MM.1S (cell line): Measurements from ENCODE around the gene KLHL7.

Source experiments
- DNase-seq: peaks from one replicate; pipeline ENCODE4 v3.0.0-alpha.2; 2015
- H2AFZ ChIP-seq: fragments of 300-600 bp; sonication (generic); 2 replicates; pipeline ENCODE4 v1.6.0; 2016; ENCODE audit warnings: antibody characterized with exemption, low read length
- H3F3A ChIP-seq: fragments of 300-600 bp; sonication (generic); 2 replicates; pipeline ENCODE4 v1.6.1; 2016; ENCODE audit warnings: mild to moderate bottlenecking, antibody characterized with exemption, low read length, moderate library complexity, mixed read lengths; ENCODE audit not compliant: insufficient read depth
- H3K27ac ChIP-seq: fragments of 300-600 bp; sonication (generic); 2 replicates; pipeline ENCODE4 v1.5.1; 2016; ENCODE audit warnings: mild to moderate bottlenecking, low read length
- H3K27me3 ChIP-seq: fragments of 300-600 bp; sonication (generic); replicated peaks from 2 replicates; pipeline ENCODE4 v1.6.0; 2016; ENCODE audit warnings: low read length; ENCODE audit not compliant: insufficient read depth
- H3K36me3 ChIP-seq: fragments of 300-600 bp; sonication (generic); replicated peaks from 2 replicates; pipeline ENCODE4 v1.6.1; 2016; ENCODE audit warnings: mild to moderate bottlenecking, low read length, mixed read lengths; ENCODE audit not compliant: insufficient read depth
- H3K4me1 ChIP-seq: fragments of 300-600 bp; sonication (generic); 2 replicates; pipeline ENCODE4 v1.6.1; 2016; ENCODE audit warnings: low read length, mixed read lengths
- H3K4me2 ChIP-seq: fragments of 300-600 bp; sonication (generic); 2 replicates; pipeline ENCODE4 v1.6.0; 2016; ENCODE audit warnings: low read depth, low read length
- H3K4me3 ChIP-seq: fragments of 300-600 bp; sonication (generic); 2 replicates; pipeline ENCODE4 v1.5.1; 2016; ENCODE audit warnings: low read length, mixed read lengths
- H3K79me2 ChIP-seq: fragments of 300-600 bp; sonication (generic); 2 replicates; pipeline ENCODE4 v1.6.1; 2016; ENCODE audit warnings: mixed run types, low read length, mixed read lengths
- H3K9ac ChIP-seq: fragments of 300-600 bp; sonication (generic); 2 replicates; pipeline ENCODE4 v1.6.1; 2016; ENCODE audit warnings: low read length, mixed read lengths
- H3K9me2 ChIP-seq: fragments of 300-600 bp; sonication (generic); replicated peaks from 2 replicates; pipeline ENCODE4 v1.6.1; 2016; ENCODE audit warnings: mild to moderate bottlenecking, low read length, mixed read lengths; ENCODE audit not compliant: insufficient read depth
- H3K9me3 ChIP-seq: fragments of 300-600 bp; sonication (generic); replicated peaks from 2 replicates; pipeline ENCODE4 v1.6.1; 2016; ENCODE audit warnings: mild to moderate bottlenecking, low read length, mixed read lengths; ENCODE audit not compliant: insufficient read depth
- H4K20me1 ChIP-seq: fragments of 300-600 bp; sonication (generic); 2 replicates; pipeline ENCODE4 v1.6.1; 2016; ENCODE audit warnings: mild to moderate bottlenecking, low read length, moderate library complexity, mixed read lengths; ENCODE audit not compliant: insufficient read depth
- CTCF ChIP-seq: fragments of 300-600 bp; sonication (generic); IDR thresholded peaks from 2 replicates; pipeline ENCODE4 v1.5.1; 2016; ENCODE audit warnings: antibody characterized with exemption, low read length, mixed read lengths
- EZH2 ChIP-seq: fragments of 300-600 bp; sonication (generic); optimal IDR thresholded peaks from 2 replicates; pipeline ENCODE3; 2017; ENCODE audit warnings: low read depth, mild to moderate bottlenecking, antibody characterized with exemption, low read length, mixed read lengths
- EZH2phosphoT487 ChIP-seq: fragments of 300-600 bp; sonication (generic); IDR thresholded peaks from 2 replicates; pipeline ENCODE4 v1.6.1; 2018; ENCODE audit warnings: antibody characterized with exemption, low read length

KLHL7 gene

GRCh38 chr7:23062452-23062851, 43.1 kb upstream of the KLHL7 start:
- H3K27ac ChIP-seq = no peak overlapping the region
- no peak overlapping the region for H2AFZ ChIP-seq
- no peaks in the 10 kb centered on the region for H3K9me2 ChIP-seq
- no peak for DNase-seq
- no peaks in the 10 kb centered on the region for H3K36me3 ChIP-seq
- no peaks in the 10 kb centered on the region for H4K20me1 ChIP-seq
- TF ChIP-seq EZH2 (no peak), EZH2phosphoT487 (no peak), CTCF (no peak)
- no peak overlapping the region for H3K9ac ChIP-seq
- H3F3A ChIP-seq = no peaks in the 10 kb centered on the region
- no peaks in the 10 kb centered on the region for H3K4me1 ChIP-seq
- no peaks in the 10 kb centered on the region for H3K27me3 ChIP-seq
- H3K4me3 ChIP-seq = no peak overlapping the region
- H3K79me2 ChIP-seq = no peaks in the 10 kb centered on the region
- H3K9me3 ChIP-seq = no peaks in the 10 kb centered on the region
- no peak overlapping the region for H3K4me2 ChIP-seq

- Histone ChIP-seq H3K27ac (no peak overlapping the region), H3K9me2 (no peaks in the 10 kb centered on the region), H3K4me2 (no peak overlapping the region), H4K20me1 (no peaks in the 10 kb centered on the region), H3K9ac (no peak overlapping the region), H3K36me3 (no peaks in the 10 kb centered on the region), H3K79me2 (no peaks in the 10 kb centered on the region), H3K4me1 (no peaks in the 10 kb centered on the region), H2AFZ (no peak overlapping the region), H3K4me3 (no peak overlapping the region), H3F3A (no peaks in the 10 kb centered on the region), H3K27me3 (no peaks in the 10 kb centered on the region), H3K9me3 (no peaks in the 10 kb centered on the region)
- TF ChIP-seq EZH2phosphoT487 (no peak), CTCF (no peak), EZH2 (no peak)
- no peak for DNase-seq
Measured at GRCh38 chr7:23065974-23066373, 39.6 kb upstream of the KLHL7 start.

- H3K9ac ChIP-seq = no peak overlapping the region
- no peak overlapping the region for H2AFZ ChIP-seq
- no peaks in the 10 kb centered on the region for H3F3A ChIP-seq
- no peaks in the 10 kb centered on the region for H3K9me2 ChIP-seq
- H3K4me3 ChIP-seq = no peak overlapping the region
- H3K27me3 ChIP-seq = no peaks in the 10 kb centered on the region
- H3K79me2 ChIP-seq = no peaks in the 10 kb centered on the region
- H3K4me1 ChIP-seq = no peaks in the 10 kb centered on the region
- no peak overlapping the region for H3K27ac ChIP-seq
- no peak for TF ChIP-seq CTCF
- TF ChIP-seq EZH2 = no peak
- no peak for TF ChIP-seq EZH2phosphoT487
- H3K36me3 ChIP-seq = no peaks in the 10 kb centered on the region
- no peak overlapping the region for H3K4me2 ChIP-seq
- no peaks in the 10 kb centered on the region for H4K20me1 ChIP-seq
- no peaks in the 10 kb centered on the region for H3K9me3 ChIP-seq
- DNase-seq = no peak
Measured at GRCh38 chr7:23067271-23067670, 38.3 kb upstream of the KLHL7 start.
